RWPE2 (cell line): ENCODE data around the gene CCDC8.

Experiments used
- ATAC-seq: fragments of 200-7000 bp; cut with Tn5 transposase; 3 replicates; pipeline ENCODE4 v1.9.1; 2021; ENCODE audit warnings: low read depth
- DNase-seq: peaks from one replicate; pipeline ENCODE4 v3.0.0-alpha.2; 2020; ENCODE audit warnings: low spot score
- H3K27ac ChIP-seq: fragments of 450-650 bp; 2 replicates; pipeline ENCODE4 v1.5.1; 2017; ENCODE audit warnings: mild to moderate bottlenecking; ENCODE audit not compliant: poor library complexity, severe bottlenecking
- H3K27me3 ChIP-seq: fragments of 250-450 bp; sonication (Bioruptor Pico); 2 replicates; pipeline ENCODE4 v1.5.1; 2021; ENCODE audit warnings: mild to moderate bottlenecking, moderate library complexity; ENCODE audit not compliant: insufficient read depth, poor library complexity, severe bottlenecking
- H3K36me3 ChIP-seq: fragments of 250-450 bp; sonication (Bioruptor Pico); 2 replicates; pipeline ENCODE4 v1.5.1; 2020; ENCODE audit warnings: low read depth, mild to moderate bottlenecking, moderate library complexity
- H3K4me1 ChIP-seq: fragments of 250-450 bp; sonication (Bioruptor Pico); 2 replicates; pipeline ENCODE4 v1.5.1; 2021; ENCODE audit warnings: mild to moderate bottlenecking, moderate library complexity; ENCODE audit not compliant: insufficient read depth, poor library complexity, severe bottlenecking
- H3K4me3 ChIP-seq: fragments of 250-450 bp; sonication (Bioruptor Pico); 2 replicates; pipeline ENCODE4 v1.5.1; 2021; ENCODE audit warnings: mild to moderate bottlenecking, moderate library complexity; ENCODE audit not compliant: severe bottlenecking
- H3K9me3 ChIP-seq: fragments of 250-450 bp; sonication (Bioruptor Pico); 2 replicates; pipeline ENCODE4 v1.5.1; 2021; ENCODE audit warnings: mild to moderate bottlenecking, moderate library complexity; ENCODE audit not compliant: severe bottlenecking
- TF ChIP-seq, protein P1 (sequence below): fragments of 450-650 bp; IDR thresholded peaks from one replicate; pipeline ENCODE4 v1.5.1; 2017; ENCODE audit warnings: mild to moderate bottlenecking, moderate library complexity; ENCODE audit not compliant: poor library complexity, severe bottlenecking

CCDC8 gene

DNA sequence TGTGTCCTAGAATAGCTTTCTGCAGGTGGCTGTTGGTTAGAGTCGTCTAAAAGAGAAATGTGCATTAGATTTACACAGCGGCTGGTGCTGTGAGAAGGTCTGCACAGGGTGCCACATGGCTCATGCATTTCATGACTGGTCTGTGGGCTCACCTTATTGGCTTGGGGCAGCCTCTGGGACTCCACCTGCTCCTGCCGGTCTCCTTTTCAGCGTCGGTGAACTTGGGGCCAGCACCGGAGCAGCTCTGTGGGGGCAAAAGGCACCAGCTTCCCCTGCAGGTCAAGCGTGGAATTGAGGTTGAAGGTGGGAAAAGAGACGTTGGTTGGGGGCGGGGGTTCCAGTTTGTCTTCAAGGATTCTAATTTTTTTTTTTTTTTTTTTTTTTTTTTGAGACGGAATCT, 18.5 kb upstream of the CCDC8 start:
- Histone ChIP-seq H3K36me3 (no peaks in the 10 kb centered on the region), H3K27ac (no peak overlapping the region), H3K4me3 (no peak overlapping the region), H3K4me1 (no peaks in the 10 kb centered on the region), H3K9me3 (no peaks in the 10 kb centered on the region), H3K27me3 (no peaks in the 10 kb centered on the region)
- TF ChIP-seq, protein P1, sequence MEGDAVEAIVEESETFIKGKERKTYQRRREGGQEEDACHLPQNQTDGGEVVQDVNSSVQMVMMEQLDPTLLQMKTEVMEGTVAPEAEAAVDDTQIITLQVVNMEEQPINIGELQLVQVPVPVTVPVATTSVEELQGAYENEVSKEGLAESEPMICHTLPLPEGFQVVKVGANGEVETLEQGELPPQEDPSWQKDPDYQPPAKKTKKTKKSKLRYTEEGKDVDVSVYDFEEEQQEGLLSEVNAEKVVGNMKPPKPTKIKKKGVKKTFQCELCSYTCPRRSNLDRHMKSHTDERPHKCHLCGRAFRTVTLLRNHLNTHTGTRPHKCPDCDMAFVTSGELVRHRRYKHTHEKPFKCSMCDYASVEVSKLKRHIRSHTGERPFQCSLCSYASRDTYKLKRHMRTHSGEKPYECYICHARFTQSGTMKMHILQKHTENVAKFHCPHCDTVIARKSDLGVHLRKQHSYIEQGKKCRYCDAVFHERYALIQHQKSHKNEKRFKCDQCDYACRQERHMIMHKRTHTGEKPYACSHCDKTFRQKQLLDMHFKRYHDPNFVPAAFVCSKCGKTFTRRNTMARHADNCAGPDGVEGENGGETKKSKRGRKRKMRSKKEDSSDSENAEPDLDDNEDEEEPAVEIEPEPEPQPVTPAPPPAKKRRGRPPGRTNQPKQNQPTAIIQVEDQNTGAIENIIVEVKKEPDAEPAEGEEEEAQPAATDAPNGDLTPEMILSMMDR = no peak
- ATAC-seq = no peak
- DNase-seq = no peak

DNA sequence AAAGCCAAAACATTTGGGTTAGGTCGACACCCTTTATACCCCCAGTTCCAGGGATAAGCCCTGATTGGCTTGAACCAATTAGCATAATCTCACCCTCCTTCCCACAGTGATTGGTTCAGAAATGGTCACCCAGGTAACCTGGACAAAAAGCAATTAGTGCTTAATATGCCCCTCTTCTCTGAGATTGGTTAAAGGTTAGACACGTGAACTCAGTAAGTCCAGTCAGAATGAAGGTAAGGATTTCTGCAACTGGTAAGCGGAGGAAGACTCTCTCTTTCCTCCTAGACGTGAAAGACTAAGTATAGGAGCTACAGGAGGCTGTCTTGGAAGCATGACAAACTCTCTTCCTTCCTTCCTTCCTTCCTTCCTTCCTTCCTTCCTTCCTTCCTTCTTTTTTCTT, 16.6 kb upstream of the CCDC8 start:
- Histone ChIP-seq H3K27me3 (no peaks in the 10 kb centered on the region), H3K27ac (no peak overlapping the region), H3K4me1 (no peaks in the 10 kb centered on the region), H3K36me3 (no peaks in the 10 kb centered on the region), H3K9me3 (no peaks in the 10 kb centered on the region), H3K4me3 (no peak overlapping the region)
- DNase-seq (no peak), ATAC-seq (no peak)
- TF ChIP-seq, protein P1 = no peak

DNA sequence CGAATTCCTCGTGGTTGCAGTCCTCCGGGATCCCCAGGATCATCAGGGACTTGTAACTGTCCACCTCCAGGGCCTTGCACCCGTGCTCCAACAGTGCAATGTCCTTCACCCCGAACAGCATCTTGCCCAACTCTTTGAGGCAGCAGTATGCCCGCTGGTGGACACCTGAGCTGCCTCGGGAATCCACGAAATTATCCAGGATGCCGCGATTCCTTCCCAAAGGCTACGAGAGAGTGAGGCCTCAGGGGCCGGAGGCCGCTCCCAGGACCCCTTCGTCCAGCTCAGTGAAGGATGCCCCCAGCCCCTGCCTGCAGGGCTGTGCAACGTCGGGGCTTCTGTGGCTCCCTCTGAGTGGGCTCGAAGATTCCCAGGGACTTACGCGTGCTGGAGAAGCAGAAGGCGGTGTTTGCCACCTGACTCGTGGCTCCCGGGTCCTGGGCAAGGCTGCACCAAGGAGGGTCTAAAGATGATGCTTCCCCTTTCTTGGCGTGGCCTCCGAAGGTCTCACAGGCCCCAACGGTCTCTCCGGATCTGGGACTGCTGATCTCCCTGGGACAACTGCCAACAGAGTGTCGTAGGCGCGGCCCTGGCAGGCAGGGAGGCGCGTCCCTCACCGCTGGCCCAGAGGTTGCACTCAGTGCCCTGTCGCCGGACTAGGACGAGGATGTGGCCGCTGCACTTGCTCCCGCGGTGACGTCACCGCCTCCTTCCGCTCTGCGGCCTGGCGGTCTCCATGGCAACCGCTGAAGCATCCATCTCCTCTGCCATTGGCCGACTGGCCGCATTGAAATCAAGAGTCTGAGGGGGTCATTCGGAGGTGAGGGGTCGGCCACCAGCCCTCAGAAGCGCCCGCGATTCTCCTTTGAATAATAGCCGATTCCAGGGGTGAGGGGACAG, 15.1 kb upstream of the CCDC8 start, which contains the start of gene PNMA8C:
Gene PNMA8C (minus strand): TSS at position 698 of the 897 bp plus-strand sequence. CDS start 577 bp downstream, at position 121.
- no peaks in the 10 kb centered on the region for H3K4me1 ChIP-seq
- no peaks in the 10 kb centered on the region for H3K36me3 ChIP-seq
- no peaks in the 10 kb centered on the region for H3K27me3 ChIP-seq
- DNase-seq = no peak
- no peak within 1 kb of the TSS for H3K27ac ChIP-seq
- H3K4me3 ChIP-seq = no peak within 1 kb of the TSS
- TF ChIP-seq, protein P1 = no peak
- no peak for ATAC-seq
- H3K9me3 ChIP-seq = no peaks in the 10 kb centered on the region

DNA sequence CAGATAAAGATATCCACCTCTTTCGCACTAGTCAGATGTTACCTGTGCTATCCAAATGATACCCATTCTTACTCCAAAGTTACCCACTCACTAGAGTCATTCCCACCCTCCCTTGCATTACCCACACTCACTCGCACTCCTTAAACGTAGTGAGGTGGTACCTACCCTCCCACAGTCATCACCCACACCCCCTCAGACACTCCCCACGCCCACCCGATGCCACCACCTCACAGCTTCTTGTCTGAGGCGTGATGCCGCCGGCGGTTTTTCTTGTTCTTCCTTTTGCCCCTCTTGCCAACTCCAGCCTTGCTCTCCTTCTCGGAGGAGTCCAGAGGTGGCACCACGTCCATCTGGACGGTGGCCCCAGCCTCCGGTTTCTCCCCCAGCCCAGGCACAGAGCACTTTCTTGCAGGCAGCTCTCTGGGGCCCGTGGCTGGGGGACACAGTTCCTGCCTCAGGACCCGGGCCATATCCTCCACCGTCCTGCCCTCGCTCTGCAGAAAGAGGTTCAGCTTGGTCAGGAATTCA, 14.2 kb upstream of the CCDC8 start:
- DNase-seq (no peak), ATAC-seq (no peak)
- H3K27ac ChIP-seq = no peak overlapping the region
- no peaks in the 10 kb centered on the region for H3K27me3 ChIP-seq
- H3K4me1 ChIP-seq = no peaks in the 10 kb centered on the region
- TF ChIP-seq, protein P1 = no peak
- H3K36me3 ChIP-seq = no peaks in the 10 kb centered on the region
- no peaks in the 10 kb centered on the region for H3K9me3 ChIP-seq
- no peak overlapping the region for H3K4me3 ChIP-seq
